ENCODE data around the gene KNCN. TPM values are rescaled to one million over a fixed set of nuclear protein-coding genes. Genes with fewer than 3 reads are reported as not detected.
A peak's percentile ranks its signal among the peaks of the same experiment; 100 is the strongest.

KNCN gene
- total RNA-seq, 4 donors from 2014 or later: not detected

GRCh38 chr1:46537651-46538050, 13.8 kb downstream of the KNCN start:
- DNase-seq: no peak
- Histone ChIP-seq H3K36me3 (no peaks in the 10 kb centered on the region), H3K27me3 (no peaks in the 10 kb centered on the region), H3K27ac (no peak overlapping the region), H3K9me3 (no peaks in the 10 kb centered on the region), H3K4me1 (no peaks in the 10 kb centered on the region), H3K4me3 (no peak overlapping the region)
- in situ Hi-C loops (cut with MboI; ENCODE audit: low sequenced_read_pairs in 4 of 4) (loop anchor here in 2 of 4 donors (10.0 to 25.0 kb wide), 2 partner anchors 100 to 187 kb away; no protein-coding TSS in a partner anchor), intact Hi-C loops (cut with DNase I; ENCODE audit: low total_unique reads) (no loop called here)
- no peak for TF ChIP-seq POLR2A (IDR thresholded peaks at IDR 0.05)
- TF ChIP-seq, protein P1, sequence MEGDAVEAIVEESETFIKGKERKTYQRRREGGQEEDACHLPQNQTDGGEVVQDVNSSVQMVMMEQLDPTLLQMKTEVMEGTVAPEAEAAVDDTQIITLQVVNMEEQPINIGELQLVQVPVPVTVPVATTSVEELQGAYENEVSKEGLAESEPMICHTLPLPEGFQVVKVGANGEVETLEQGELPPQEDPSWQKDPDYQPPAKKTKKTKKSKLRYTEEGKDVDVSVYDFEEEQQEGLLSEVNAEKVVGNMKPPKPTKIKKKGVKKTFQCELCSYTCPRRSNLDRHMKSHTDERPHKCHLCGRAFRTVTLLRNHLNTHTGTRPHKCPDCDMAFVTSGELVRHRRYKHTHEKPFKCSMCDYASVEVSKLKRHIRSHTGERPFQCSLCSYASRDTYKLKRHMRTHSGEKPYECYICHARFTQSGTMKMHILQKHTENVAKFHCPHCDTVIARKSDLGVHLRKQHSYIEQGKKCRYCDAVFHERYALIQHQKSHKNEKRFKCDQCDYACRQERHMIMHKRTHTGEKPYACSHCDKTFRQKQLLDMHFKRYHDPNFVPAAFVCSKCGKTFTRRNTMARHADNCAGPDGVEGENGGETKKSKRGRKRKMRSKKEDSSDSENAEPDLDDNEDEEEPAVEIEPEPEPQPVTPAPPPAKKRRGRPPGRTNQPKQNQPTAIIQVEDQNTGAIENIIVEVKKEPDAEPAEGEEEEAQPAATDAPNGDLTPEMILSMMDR (IDR thresholded peaks at IDR 0.05 in 4 of 5, conservative IDR thresholded peaks at IDR 0.05 in 1 of 5): no peak
- no peak for ATAC-seq

DNA sequence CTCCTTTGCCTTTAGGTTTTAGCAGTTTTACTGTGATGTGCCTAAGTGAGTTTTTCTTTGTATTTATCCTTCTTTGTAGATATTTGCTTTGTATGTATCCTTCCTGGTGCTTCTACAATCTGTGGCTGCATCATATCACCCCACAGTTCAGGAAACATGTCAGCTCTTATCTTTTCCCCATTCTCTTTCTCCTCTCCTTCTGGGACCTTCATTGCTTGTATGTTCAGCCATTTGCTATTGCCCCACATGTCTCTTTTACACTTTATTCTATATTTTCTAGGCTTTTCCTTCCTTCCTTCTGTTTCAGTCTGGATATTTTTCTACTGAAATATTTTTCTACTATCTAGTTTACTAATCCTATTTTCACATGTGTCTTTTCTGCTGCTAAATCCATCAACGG, 14.9 kb downstream of the KNCN start:
- TF ChIP-seq POLR2A (IDR thresholded peaks at IDR 0.05): no peak
- TF ChIP-seq, protein P1 (IDR thresholded peaks at IDR 0.05 in 4 of 5, conservative IDR thresholded peaks at IDR 0.05 in 1 of 5): no peak
- no peak overlapping the region for H3K27ac ChIP-seq
- H3K4me3 ChIP-seq: no peak overlapping the region
- H3K4me1 ChIP-seq: no peaks in the 10 kb centered on the region
- intact Hi-C loops (cut with DNase I; ENCODE audit: low total_unique reads): no loop called here
- H3K27me3 ChIP-seq: no peaks in the 10 kb centered on the region
- ATAC-seq (no peak), DNase-seq (no peak)
- H3K36me3 ChIP-seq: no peaks in the 10 kb centered on the region
- in situ Hi-C loops (cut with MboI; ENCODE audit: low sequenced_read_pairs in 4 of 4): loop anchor here in 2 of 4 donors (10.0 to 25.0 kb wide), 2 partner anchors 99 to 188 kb away; no protein-coding TSS in a partner anchor
- no peaks in the 10 kb centered on the region for H3K9me3 ChIP-seq

DNA sequence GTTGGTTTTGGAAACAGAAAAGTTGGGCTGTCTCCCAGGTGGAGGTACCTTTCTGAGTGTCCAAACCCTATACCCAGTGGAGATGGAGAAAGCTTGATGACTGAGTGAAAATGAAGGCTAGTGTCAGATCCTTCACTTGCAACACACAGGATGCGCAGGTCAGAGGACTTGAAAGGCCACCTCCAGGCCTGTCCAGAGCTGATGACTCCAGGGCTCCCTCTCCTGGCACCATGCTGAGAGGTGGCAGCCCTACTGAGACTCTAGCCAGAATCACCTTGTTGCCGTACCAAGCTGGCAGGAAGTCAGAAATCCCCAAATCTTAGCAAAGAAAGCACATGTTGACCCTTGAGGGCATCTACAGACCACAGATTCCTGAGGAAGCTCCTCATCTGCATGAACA, 16.4 kb downstream of the KNCN start:
- no peak for DNase-seq
- no peak for ATAC-seq
- Histone ChIP-seq H3K9me3 (no peaks in the 10 kb centered on the region), H3K27ac (no peak overlapping the region), H3K36me3 (no peaks in the 10 kb centered on the region), H3K27me3 (no peaks in the 10 kb centered on the region), H3K4me1 (no peaks in the 10 kb centered on the region), H3K4me3 (no peak overlapping the region)
- intact Hi-C loops (cut with DNase I; ENCODE audit: low total_unique reads) (no loop called here), in situ Hi-C loops (cut with MboI; ENCODE audit: low sequenced_read_pairs in 4 of 4) (loop anchor here in 2 of 4 donors (10.0 to 25.0 kb wide), 2 partner anchors 98 to 190 kb away; no protein-coding TSS in a partner anchor)
- no peak for TF ChIP-seq POLR2A (IDR thresholded peaks at IDR 0.05)
- TF ChIP-seq, protein P1 (IDR thresholded peaks at IDR 0.05 in 4 of 5, conservative IDR thresholded peaks at IDR 0.05 in 1 of 5): no peak

- H3K9me3 ChIP-seq: no peaks in the 10 kb centered on the region
- TF ChIP-seq, protein P1 (IDR thresholded peaks at IDR 0.05 in 4 of 5, conservative IDR thresholded peaks at IDR 0.05 in 1 of 5): no peak
- no peak for TF ChIP-seq POLR2A (IDR thresholded peaks at IDR 0.05)
- H3K27me3 ChIP-seq: no peaks in the 10 kb centered on the region
- H3K27ac ChIP-seq: no peak overlapping the region
- DNase-seq (no peak), ATAC-seq (peak; percentile 66 to 69)
- H3K4me1 ChIP-seq: no peaks in the 10 kb centered on the region
- intact Hi-C loops (cut with DNase I; ENCODE audit: low total_unique reads) (loop anchor here (2.0 kb wide), 1 partner anchor 191 kb away; no protein-coding TSS in a partner anchor), in situ Hi-C loops (cut with MboI; ENCODE audit: low sequenced_read_pairs in 4 of 4) (loop anchor here in 2 of 4 donors (10.0 to 25.0 kb wide), 2 partner anchors 96 to 191 kb away; no protein-coding TSS in a partner anchor)
- no peaks in the 10 kb centered on the region for H3K36me3 ChIP-seq
- peak overlapping the region; percentile 25 to 53 (median 43) for H3K4me3 ChIP-seq
These were observed 18.1 kb downstream of the KNCN start for GRCh38 chr1:46533179-46533864.

Data from gastrocnemius medialis (tissue), 4 donors.